ENCODE data around the gene OR10G2. TPM values are rescaled to one million over a fixed set of nuclear protein-coding genes. Genes with fewer than 3 reads are reported as not detected.

OR10G2 gene
- not detected for total RNA-seq

GRCh38 chr14:21634840-21635239 is at the start of gene OR10G2:
Gene OR10G2 (minus strand): TSS chr14:21634940. CDS start chr14:21634842, 98 bp downstream.
- WGBS, 2 donors = 70 to 76% methylated on average over 4 of the region's 4 CpGs

GRCh38 chr14:21680072-21680471 is 45.3 kb upstream of the OR10G2 start:
- TF ChIP-seq POLR2A (IDR thresholded peaks at IDR 0.05) (no peak), CTCF (IDR thresholded peaks at IDR 0.05) (no peak)
- H3K4me3 ChIP-seq (ENCODE audit: low read depth, poor library complexity, severe bottlenecking) = no peak overlapping the region
- DNase-seq (ENCODE audit: low spot score in 2 of 2) = no peak
- WGBS, 2 donors = 88 to 89% methylated on average over 2 of the region's 2 CpGs
- intact Hi-C loops (cut with DNase I; ENCODE audit: low total_unique reads) = no loop called here

More at GRCh38 chr14:21634840-21635239, at the start of gene OR10G2:
- intact Hi-C loops (cut with DNase I; ENCODE audit: low total_unique reads) = loop anchor here (5.0 kb wide), 1 partner anchor 467 kb away; no protein-coding TSS in a partner anchor
- H3K4me3 ChIP-seq (ENCODE audit: low read depth, poor library complexity, severe bottlenecking) = no peak within 1 kb of the TSS
- TF ChIP-seq POLR2A (IDR thresholded peaks at IDR 0.05) (no peak), CTCF (IDR thresholded peaks at IDR 0.05) (no peak)
- DNase-seq (ENCODE audit: low spot score in 2 of 2) = no peak

GRCh38 chr14:21675566-21675965 is 40.8 kb upstream of the OR10G2 start:
- intact Hi-C loops (cut with DNase I; ENCODE audit: low total_unique reads) = no loop called here
- TF ChIP-seq CTCF (IDR thresholded peaks at IDR 0.05) (no peak), POLR2A (IDR thresholded peaks at IDR 0.05) (no peak)
- no peak overlapping the region for H3K4me3 ChIP-seq (ENCODE audit: low read depth, poor library complexity, severe bottlenecking)
- DNase-seq (ENCODE audit: low spot score in 2 of 2) = no peak
- 78 to 80% methylated on average over 4 of the region's 4 CpGs for WGBS, 2 donors

GRCh38 chr14:21673718-21674117 is 39.0 kb upstream of the OR10G2 start, which contains the start of gene OR4E1:
Gene OR4E1 (minus strand): TSS chr14:21673818. CDS start chr14:21670935, 2,883 bp downstream.
- no peak within 1 kb of the TSS for H3K4me3 ChIP-seq (ENCODE audit: low read depth, poor library complexity, severe bottlenecking)
- 86 to 91% methylated on average over 1 of the region's 1 CpG for WGBS, 2 donors

GRCh38 chr14:21672116-21672515 is 37.4 kb upstream of the OR10G2 start:
- WGBS, 2 donors = 93% methylated on average over 1 of the region's 1 CpG
- H3K4me3 ChIP-seq (ENCODE audit: low read depth, poor library complexity, severe bottlenecking) = no peak overlapping the region
- TF ChIP-seq CTCF (IDR thresholded peaks at IDR 0.05) (no peak), POLR2A (IDR thresholded peaks at IDR 0.05) (no peak)
- intact Hi-C loops (cut with DNase I; ENCODE audit: low total_unique reads) = no loop called here
- DNase-seq (ENCODE audit: low spot score in 2 of 2) = no peak

More at GRCh38 chr14:21673718-21674117, 39.0 kb upstream of the OR10G2 start, which contains the start of gene OR4E1:
- intact Hi-C loops (cut with DNase I; ENCODE audit: low total_unique reads) = no loop called here
- DNase-seq (ENCODE audit: low spot score in 2 of 2) = no peak
- TF ChIP-seq CTCF (IDR thresholded peaks at IDR 0.05) = no peak
- TF ChIP-seq POLR2A (IDR thresholded peaks at IDR 0.05) = no peak

GRCh38 chr14:21671371-21671770 is 36.6 kb upstream of the OR10G2 start:
- no peak overlapping the region for H3K4me3 ChIP-seq (ENCODE audit: low read depth, poor library complexity, severe bottlenecking)
- WGBS, 2 donors = 47 to 53% methylated on average over 2 of the region's 2 CpGs
- intact Hi-C loops (cut with DNase I; ENCODE audit: low total_unique reads) = no loop called here
- no peak for DNase-seq (ENCODE audit: low spot score in 2 of 2)
- TF ChIP-seq CTCF (IDR thresholded peaks at IDR 0.05) = no peak
- TF ChIP-seq POLR2A (IDR thresholded peaks at IDR 0.05) = no peak
